IMR-90 (cell line): ENCODE results near the gene TTLL8.

ENCODE experiments used
- CEBPB ChIP-seq: IDR thresholded peaks from 2 replicates; pipeline ENCODE4 v1.6.1; 2012; ENCODE audit warnings: low read depth, low read length, improper control_type of control experiment
- CTCF ChIP-seq: conservative IDR thresholded peaks from 2 replicates; pipeline ENCODE4 v1.5.1; 2012; ENCODE audit warnings: mild to moderate bottlenecking, low read depth, low read length, improper control_type of control experiment
- MAFK ChIP-seq: IDR thresholded peaks from 2 replicates; pipeline ENCODE4 v1.6.1; 2012; ENCODE audit warnings: low read depth, low read length, improper control_type of control experiment
- MXI1 ChIP-seq: IDR thresholded peaks from 2 replicates; pipeline ENCODE4 v1.6.1; 2012; ENCODE audit warnings: low read depth, mild to moderate bottlenecking, low read length, moderate library complexity, borderline replicate concordance
- POLR2A ChIP-seq: IDR thresholded peaks from 2 replicates; pipeline ENCODE4 v1.6.1; 2012; ENCODE audit warnings: mild to moderate bottlenecking, low read depth, low read length
- RFX5 ChIP-seq: IDR thresholded peaks from 2 replicates; pipeline ENCODE4 v1.8.0; 2012; ENCODE audit warnings: low read depth, mild to moderate bottlenecking, low read length, moderate library complexity
- SMC3 ChIP-seq: fragments of 150-350 bp; IDR thresholded peaks from 2 replicates; pipeline ENCODE4 v1.6.1; 2016; ENCODE audit warnings: low read depth, mild to moderate bottlenecking, antibody characterized with exemption, low read length, moderate library complexity
- TF ChIP-seq, protein P1 (sequence below): fragments of 150-350 bp; IDR thresholded peaks from 2 replicates; pipeline ENCODE4 v1.6.1; 2016; ENCODE audit warnings: low read depth, mild to moderate bottlenecking, low read length, moderate library complexity, borderline replicate concordance
- TF ChIP-seq, protein P2 (sequence below): fragments of 150-350 bp; IDR thresholded peaks from 2 replicates; pipeline ENCODE4 v1.6.1; 2017; ENCODE audit warnings: mild to moderate bottlenecking, antibody characterized with exemption, low read length, low read depth

DNA sequence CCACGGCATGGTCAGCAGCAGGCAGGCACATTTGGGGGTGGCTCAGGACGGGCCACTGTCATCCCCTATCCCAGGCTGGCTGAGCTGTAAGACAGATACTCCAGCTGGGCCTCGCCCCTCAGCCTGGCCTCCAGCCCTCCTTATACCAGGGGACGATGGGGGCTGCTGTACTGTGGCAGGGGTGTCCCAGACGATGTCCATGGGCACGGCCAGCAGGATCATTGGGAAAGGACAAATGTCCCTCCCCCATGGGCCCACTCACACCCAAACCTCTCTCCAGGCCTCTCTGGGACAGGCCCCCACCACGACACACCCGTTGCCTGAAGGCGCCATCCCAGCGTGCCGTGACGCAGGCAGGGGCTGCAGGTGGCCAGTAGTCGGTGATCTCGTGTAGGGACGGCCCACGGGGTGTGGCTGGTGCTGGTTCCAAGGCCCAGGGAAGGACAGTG, 44.0 kb downstream of the TTLL8 start:
- TF ChIP-seq CEBPB (no peak), RFX5 (no peak), CTCF (no peak), POLR2A (no peak), SMC3 (no peak), MXI1 (no peak), MAFK (no peak)
- TF ChIP-seq, protein P1, sequence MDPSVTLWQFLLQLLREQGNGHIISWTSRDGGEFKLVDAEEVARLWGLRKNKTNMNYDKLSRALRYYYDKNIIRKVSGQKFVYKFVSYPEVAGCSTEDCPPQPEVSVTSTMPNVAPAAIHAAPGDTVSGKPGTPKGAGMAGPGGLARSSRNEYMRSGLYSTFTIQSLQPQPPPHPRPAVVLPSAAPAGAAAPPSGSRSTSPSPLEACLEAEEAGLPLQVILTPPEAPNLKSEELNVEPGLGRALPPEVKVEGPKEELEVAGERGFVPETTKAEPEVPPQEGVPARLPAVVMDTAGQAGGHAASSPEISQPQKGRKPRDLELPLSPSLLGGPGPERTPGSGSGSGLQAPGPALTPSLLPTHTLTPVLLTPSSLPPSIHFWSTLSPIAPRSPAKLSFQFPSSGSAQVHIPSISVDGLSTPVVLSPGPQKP: no peak
- TF ChIP-seq, protein P2, sequence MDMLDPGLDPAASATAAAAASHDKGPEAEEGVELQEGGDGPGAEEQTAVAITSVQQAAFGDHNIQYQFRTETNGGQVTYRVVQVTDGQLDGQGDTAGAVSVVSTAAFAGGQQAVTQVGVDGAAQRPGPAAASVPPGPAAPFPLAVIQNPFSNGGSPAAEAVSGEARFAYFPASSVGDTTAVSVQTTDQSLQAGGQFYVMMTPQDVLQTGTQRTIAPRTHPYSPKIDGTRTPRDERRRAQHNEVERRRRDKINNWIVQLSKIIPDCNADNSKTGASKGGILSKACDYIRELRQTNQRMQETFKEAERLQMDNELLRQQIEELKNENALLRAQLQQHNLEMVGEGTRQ: no peak
